RPMI7951 (cell line): Measurements from ENCODE around the gene PCP4. TPM values are rescaled to one million over a fixed set of nuclear protein-coding genes. Genes with fewer than 3 reads are reported as not detected.

Source experiments
- DNase-seq: peaks from one replicate; pipeline ENCODE4 v3.0.0-alpha.2; 2012; ENCODE audit warnings: low read depth
- total RNA-seq: library from RNA; depleted of rRNA; stranded (reverse); fragments of >200 nt; shearing (Covaris generic); gene quantifications from 2 replicates; pipeline ENCODE4 v1.2.3, GENCODE V29; 2014; rRNA removed

Gene PCP4
- not detected in 2 replicates for total RNA-seq

DNA sequence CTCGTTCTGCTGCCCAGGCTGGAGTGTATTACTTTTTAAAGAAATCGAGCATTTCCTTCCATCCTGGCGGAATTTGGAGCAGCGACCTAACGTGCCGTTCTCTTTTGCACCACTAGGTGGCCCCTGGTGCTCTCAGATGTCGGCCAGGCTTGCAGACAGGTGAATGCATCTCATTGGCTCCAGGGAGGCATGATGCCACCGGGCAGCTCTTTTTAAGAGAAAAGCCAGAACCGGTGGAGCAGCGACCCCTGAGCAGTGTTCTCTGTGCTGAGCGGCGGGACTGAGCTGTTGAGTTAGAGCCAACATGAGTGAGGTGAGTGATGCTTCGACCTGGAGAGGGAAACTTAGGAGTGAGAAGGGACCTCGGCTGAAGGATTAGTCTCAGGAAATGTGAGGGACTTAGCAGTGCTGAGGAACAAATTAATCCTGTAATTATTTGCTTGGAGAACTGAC, at the start of gene PCP4:
PCP4 (plus strand) TSS at position 241 of the 453 bp plus-strand sequence; CDS start at position 305, 64 bp downstream.
- DNase-seq = peak; percentile 17

DNA sequence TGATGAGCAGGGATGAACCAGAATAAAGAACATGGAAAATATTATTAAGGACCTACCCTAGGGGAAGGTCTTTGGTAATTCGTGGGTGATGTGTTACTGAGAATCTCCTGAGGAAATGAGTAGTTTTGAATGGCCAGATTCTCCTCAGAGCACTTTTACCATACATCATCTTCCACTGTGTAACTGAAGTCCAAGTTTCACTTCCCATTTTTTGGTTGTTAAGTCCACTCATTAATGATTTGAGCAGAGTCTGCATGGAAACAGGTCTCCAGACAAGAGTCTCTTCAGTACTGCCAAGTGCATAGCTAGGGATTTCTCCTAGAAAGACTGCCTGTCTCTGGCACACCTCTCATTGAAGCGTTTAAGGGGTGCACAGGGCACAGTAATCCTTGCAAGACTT, 48.7 kb upstream of the PCP4 start:
- DNase-seq = no peak

DNA sequence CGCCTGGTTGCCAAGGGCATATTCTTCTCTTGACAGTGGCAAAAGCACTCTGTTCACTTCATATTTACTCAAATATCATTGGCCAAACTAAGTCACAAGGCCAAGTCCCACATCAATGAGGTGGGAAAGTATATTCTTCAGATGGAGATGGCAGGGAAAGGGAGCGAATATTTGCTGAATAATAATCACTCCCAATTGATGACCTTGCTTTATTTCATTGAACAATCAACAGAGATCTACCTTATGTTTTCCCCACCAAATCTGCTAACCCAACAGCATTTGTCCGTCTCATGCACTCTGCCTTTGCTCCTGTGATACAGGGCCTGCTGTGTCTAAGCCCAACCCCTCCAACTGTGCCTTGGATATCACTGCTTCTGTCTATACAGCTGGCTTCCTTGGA, 45.2 kb upstream of the PCP4 start:
- DNase-seq = no peak

DNA sequence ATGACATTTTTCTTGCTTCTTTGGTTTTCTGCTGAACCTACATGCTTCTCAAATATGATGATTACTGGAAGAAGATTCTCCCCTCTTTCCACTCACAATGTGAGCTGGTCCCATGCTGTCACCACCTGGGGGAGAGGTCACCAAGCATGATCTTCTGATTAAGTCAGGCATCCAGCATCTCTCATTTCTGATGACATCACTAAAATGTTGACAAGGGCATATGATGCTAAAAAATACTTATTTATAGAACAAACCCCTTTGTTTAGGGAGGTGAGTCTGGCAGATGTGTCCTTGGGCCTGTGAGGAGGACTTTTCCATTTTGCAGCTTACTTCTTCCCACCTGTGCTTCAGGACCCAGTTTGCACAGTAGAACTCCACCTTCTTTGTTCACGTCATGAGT, 42.0 kb upstream of the PCP4 start:
- no peak for DNase-seq

DNA sequence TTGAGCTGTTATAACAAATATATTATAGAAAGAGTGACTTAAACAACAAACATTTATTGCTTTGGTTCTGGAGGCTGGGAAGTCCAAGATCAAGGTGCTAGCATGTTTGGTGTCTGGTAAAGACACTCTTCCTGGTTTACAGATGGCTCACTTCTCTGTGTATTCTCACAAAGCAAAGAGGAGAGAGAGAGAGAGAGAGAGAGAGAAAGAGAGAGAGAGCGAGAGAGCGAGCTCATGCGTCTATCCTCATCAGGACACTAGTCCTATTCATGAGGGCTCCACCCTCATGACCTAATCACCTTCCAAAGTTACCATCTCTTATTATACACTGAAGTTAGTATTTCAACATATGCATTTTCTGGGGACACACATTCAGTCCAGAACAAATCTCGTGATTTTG, 32.7 kb upstream of the PCP4 start:
- DNase-seq = no peak

DNA sequence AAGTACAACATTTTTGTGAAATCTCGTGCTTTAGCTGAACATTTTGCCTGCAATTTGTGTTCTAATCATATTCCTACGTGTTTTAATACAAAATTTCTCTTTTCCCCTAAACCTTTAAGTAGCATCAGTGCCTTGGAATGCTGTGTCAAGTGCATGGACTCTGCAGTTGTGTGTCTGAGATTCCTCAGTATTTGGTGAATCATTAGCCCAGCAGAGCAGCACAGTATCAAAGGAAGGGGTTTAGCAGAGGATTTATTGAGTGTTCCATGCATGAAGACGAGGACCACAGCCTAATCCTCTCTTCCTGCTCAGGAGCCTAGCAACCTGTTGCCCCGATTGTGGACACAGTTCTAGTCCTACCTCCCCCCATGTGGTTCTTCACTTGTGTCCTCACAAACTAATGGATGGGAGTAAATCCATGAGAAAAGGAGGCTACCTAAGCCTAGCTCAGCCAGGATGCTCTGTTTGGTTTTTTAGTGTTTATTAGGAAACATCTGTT, 29.3 kb upstream of the PCP4 start:
- no peak for DNase-seq

DNA sequence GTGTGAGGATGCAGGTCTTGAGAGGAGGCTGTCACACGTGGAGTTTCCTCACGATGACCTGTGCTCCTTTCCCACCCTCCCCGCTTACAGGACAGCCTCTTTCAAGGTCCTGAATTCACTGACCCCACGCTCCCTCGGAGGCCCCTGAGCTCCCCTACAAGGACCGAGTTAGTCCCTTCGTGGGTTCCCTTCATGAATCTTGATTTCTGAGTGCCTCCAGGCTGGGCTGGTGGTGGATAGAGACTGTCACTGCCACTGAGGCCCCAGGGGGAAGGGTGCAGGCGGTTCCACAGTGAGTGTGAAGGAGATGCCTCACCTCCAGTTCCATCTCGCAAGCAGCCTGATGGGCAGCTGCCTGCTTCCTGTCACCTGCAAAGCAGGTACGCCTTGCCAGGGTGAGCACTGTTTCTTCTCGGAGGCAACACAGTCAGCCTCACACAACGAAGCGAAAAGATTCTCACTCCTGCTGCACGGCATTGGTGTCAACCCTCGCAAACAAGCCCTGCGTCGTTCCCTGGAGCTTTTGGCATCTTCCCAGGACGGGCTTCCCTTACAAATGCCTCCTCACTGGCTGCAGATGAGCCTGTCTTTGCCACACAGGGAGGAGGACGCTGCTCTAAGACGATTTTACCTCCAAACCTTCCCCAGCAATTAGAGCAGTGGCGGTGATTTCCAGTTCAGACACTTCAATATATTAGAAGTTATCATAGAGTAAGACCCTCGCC, 26.7 kb upstream of the PCP4 start:
- peak; percentile 11 for DNase-seq

DNA sequence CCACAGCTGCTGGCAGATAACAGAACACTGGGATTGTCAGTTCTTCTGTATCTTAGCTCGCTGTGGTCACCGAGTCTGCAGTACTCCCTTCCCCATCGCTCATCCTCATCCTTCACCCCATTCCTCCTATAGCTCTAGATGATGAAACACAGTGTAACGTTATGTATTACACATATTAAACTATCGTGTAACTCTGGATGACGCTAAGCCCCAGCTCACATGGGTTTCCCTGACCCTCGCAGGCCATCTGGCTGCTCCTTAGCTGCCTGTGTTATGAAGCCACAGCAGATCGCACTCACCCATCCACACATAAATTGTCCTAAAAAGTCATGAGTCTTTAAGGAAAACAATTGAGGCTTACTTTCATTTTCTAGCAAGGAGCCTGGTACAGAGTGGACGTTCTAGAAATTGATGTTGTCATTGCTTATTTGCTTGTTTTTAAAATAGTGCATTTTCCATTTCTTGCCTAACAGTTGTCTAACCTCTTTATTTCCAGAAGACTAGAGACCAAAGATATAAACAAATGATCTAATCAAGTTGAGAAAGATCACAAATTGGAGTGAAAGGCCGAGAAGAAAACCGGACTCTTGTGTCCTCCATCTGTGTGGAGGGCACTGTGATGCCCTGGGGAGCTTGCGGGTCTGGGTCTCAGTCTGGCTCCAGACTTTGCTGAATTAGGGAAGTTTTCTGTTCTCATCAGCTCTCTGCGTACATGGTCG, 24.3 kb upstream of the PCP4 start:
- DNase-seq = peak; percentile 9

DNA sequence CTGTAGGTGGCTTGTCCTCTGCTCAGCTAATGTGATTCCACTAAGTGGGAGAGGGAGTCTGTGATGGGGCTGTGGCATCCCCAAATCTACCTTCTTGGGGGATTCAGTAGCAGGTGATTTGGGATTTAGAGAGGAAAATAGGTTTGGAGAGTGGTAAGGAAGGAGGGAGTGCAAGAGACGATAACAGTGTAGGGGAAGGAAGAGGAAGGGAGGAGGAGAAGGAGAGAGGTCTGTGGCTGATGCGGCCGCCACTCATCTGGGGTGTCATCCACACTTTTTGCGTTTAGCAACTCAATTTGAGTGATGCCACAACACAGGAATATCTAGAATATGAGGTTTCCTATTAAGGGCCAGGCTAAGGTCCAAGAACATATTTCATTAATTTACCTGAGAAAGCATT, 23.8 kb upstream of the PCP4 start:
- DNase-seq = no peak

DNA sequence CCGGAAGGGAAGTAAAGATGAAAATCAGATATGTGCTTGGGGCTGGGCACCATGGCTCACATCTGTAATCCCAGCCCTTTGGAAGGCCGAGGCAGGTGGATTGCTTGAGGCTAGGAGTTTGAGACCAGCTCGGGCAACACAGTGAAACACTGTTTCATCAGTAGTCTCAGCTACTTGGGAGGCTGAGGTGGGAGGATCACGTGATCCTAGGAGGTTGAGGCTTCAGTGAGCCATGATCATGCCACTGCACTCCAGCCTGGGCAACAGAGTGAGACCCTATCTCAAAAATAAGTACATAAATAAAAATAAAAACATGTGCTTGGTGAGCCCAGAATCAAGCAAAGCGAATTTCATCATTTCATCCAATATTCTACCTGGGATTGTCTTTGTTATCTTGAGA, 23.3 kb upstream of the PCP4 start:
- peak; percentile 6 for DNase-seq

DNA sequence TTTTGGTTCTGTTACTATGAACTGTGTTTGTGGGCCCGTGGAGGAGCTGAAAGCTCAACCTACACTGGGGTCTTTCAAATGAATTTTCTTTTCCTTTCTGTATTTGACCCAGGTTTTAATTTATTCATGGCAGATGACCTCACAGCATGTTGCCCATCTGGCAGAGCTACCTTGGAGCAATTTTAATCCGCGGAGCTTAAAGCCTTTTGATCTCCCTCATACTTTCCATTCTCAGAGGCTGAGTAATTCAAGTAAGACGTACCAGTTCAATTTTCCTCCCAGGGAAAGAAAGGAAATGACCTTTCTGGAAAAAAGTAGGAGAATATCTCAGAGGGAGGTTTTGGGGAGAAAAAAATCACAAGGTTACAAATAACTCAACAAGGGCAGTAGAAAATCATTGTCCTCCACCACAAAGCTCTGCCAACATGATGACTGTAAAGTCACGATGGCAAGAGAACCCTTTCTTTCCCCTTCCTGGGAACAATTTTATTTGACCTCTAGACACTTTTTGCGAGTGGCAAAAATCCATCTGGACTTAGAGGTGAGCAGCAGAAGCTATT, 21.6 kb upstream of the PCP4 start:
- peak; percentile 62 for DNase-seq

DNA sequence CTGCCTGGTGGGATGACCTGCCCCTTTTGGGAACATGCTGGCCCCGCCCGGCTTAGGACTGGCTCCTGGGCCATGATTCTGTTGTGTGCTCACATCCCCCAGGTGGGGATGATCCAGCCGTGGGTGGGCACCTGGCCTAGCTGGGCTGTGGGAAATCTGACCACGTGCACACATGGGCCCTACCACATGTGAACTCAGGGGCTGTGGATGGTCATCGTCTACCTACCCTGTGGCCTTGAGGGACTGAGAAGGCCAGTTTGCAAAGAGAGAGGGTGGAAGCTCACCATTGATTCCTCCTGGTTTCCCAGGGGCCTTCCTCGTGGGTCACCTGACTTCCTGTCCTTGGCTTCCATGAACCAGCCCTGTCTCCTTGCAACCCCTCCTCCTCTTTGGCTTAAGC, 19.4 kb upstream of the PCP4 start:
- no peak for DNase-seq

DNA sequence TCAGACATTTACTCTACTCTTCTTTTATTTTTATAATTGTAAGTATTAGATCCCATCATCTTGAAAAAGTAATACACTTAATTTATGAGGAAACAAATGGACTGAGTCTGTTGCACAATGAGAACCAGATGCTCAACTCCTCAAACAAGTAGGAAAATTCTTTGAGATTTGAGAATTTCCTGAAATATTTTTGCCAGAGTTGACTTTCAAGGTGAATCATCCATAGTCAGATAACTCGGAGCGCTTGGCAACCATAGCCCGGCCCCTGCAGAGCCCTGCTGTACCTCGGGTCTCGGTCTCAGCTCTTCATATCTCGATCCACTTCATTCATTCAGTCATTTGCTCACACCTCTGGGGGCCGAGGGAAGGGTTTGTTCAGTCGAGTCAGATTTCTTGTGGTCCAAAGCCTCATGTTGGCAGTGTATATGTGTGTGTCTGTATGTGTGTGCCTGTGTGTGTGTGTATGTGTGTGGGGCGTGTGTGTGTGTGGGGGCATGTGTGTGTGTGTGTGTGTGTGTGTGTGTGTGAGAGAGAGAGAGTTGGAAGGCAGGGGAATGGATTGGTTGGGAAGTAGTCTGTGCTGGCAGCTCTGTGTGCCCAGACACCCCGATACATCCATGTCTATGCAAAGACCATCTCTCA, 18.1 kb upstream of the PCP4 start:
- DNase-seq = peak; percentile 33

DNA sequence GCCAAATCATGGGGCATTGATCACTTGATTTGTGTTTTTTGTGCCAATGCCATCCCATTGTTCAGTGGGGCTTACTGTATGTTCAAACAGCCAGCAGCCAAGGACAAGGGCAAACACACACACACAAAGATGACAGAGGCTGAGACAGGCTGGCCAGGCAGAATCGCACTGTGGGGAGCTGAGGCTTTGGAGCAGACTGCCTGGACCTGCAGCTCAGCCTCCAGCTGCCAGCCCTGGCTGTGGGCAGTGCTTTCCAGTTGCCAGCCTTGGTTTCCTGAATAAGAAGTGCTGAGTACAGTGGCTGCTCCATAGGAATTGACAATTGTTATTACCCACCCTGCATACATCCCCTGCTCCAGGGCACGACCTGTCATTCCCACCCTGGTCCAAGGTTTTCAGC, 16.9 kb upstream of the PCP4 start:
- DNase-seq = no peak

DNA sequence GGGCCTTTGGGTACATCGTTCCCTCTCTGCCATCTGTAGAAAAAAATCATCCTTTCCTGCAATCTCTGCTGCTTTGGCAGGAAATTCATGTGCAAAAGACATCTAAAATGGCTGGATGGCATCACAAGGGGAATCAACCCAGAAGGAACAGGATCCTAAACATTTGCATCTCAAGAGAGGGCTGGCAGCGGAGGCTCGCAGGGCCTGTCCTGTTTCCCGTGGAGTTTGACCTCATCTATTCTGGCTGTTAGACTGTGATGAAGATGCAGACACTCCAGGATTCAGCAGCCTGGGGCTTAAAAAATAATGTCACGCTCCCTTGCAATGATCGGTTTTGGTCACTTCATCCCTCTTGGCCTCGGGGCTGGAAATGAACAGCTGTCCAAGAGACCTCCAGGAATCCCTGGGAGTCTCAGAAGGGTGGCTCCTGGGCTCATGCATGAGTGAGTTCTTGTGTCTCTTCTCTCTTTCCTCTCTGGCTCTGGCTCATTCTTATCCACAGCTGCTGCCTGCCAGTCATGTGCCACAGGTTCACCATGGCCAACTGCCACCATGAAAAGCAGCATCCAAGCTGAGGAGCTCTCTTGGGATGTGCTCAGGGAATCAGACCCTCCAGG, 16.1 kb upstream of the PCP4 start:
- DNase-seq = peak; percentile 17

DNA sequence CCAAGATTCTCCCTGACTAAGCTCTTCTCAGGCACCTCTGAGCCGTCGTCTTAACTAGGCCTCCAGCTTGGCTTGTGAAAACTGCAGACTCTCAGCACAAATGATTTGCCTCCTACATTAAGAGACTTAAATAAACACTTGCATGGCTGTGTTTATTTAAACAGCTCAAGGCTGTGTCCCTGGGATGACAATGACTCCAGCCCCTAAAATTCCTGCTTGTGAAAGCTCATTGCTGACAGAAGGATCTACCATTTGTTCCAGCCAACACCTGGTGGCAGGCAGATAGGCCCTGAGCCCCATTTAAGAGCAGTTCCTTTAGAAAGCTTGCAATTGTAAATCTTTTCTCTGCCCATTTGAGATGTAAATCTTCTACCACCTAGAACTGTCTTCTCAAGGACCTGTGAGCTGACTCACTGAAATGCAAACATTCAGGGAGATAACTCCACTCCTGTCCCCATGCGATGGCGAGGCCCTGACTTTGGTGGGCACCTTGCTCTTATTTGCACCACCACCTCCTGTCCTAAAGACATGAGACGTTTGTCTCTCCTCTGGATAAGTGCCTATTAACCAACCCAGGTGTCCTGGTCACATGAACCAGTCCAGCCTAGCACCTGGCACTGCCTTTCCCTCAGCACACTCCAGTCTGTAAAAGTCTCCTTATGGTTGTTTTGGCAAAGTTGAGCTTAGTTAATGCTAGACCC, 15.1 kb upstream of the PCP4 start:
- DNase-seq = no peak

DNA sequence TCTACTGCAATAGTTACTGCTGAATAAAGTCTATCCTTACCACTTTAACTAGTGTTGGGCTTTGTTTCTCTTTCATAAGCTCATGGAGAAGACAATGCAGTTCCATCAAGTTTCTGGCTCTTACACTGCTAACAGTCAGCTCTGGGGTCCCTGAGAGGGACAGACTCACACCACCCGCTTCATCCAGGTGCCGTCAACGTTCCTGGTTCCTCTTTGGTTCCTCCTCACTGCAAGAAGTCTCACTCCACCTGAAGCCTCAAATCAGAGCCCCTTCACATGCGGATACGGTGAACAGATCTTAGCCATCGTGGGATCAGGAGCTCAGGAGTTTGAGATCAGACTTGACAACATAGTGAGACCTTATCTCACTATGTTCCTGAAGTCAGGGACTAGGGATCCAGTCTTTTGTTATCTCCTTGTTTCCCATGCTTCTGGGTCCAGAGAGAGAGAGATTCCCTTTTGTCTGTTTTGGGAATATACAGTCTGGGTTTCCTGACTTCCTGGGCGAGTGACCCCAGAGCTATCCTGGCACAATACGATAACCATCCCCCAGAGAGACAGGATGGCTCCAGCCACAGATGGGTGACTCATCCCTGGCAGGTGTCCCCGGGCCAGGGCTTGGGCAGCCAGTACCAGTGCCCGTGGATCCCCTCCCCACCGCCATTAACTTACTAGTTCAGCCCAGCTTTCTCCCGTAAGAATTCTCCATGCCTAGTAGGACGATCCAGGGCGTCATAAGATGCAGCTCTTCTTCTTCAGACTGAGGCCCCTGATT, 14.3 kb upstream of the PCP4 start:
- DNase-seq = peak; percentile 26

DNA sequence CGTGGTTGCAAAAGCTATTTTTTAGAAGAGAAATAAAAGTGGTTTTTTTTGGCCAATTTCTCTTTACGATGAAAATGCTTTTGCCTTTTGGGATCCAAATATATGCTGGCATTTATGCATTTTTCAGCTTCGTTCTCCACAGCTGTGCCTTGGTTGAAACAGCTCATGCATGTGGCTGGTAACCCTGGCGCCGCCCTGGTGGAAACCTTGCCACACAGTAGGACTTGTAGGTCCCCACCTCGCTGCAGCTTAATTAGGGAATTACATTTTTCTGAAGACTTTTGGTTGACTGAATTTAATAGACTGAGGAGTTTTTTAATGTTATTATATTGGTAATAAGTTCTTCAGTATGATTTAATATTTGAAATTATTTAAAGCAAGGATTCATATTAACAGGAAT, 12.7 kb upstream of the PCP4 start:
- DNase-seq = no peak

DNA sequence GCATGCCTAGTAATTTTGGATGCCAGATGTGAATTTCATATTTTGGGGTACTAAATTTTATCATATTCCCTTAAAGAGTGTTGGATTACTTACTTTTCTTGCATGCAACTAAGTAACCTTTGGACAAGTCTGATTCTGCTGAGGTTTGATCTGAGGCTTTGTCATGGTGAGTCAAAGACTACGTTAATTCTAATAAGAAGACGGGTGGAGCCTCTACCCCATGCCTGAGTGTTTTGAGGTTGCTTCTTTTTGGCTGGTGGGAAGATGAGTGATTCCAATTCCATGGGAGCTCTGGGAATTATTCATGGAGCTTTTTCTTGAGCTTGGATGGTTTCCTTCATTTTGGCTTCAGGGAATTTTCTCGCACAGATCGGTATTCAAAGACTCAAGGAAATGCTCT, 11.6 kb upstream of the PCP4 start:
- DNase-seq = no peak

DNA sequence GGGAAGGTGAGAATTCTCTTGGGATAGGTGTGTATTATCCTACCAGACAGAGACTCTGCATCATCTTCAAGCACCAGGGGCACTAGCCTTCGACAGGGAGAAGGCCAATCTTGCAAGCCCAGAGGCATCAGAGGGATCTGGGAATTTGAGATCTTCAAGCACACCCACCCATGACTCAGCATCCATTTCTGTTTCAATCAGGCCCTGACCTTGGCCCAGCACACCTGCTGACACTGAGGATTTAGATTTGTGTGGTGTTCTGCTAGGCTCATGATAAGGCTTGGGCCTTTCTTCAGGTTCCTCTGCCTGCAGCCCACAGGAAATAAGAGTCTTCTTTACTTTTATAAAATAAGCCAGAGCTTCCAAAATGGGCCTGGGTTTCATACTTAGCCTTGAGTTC, 6.6 kb upstream of the PCP4 start:
- DNase-seq = no peak

DNA sequence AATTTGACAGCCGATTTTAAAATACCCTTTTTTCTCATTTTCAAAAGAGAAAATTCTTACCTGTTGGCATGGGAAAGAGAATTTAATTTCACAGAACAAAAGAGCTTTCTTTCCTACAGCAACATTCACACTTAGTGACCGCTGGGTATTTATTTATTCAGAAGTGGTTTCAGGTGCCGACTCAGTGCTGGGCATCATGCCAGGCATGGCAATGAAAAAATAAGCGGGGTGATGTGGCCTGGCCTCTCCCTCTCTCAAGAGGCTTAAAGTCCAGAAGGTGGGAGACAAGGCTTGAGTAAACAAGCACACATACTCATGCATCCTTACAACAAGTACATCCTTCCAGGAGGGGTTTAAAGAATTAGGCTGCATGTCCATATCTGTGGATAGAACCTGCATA, 4.1 kb upstream of the PCP4 start:
- DNase-seq = no peak
